Activated CD8-positive, alpha-beta T cell treated with anti-CD3 and anti-CD28 coated beads for 36 hours (primary cell): ENCODE results near the gene NMS. TPM values are rescaled to one million over a fixed set of nuclear protein-coding genes. Genes with fewer than 3 reads are reported as not detected.
"Not testable (repeated sequence)": the region's sequence is repeated elsewhere in the genome, so short reads cannot be mapped to it uniquely, and the experiment has no call there.

Source experiments
- ATAC-seq: fragments of 200-7000 bp; cut with Tn5 transposase; one replicate; pipeline ENCODE4 v1.10.0; 2021; ENCODE audit warnings: mild to moderate bottlenecking, moderate library complexity
- CTCF ChIA-PET: fragments of 350-600 bp; sonication (Branson Sonifier 250); formaldehyde crosslinking; loops from one replicate; lab custom pipeline; 2021; ENCODE audit warnings: antibody characterized with exemption; lab: Charles Lee
- POLR2A ChIA-PET: fragments of 350-600 bp; sonication (Branson Sonifier 250); formaldehyde crosslinking; loops from one replicate; lab custom pipeline; 2021; ENCODE audit warnings: antibody characterized with exemption; lab: Charles Lee
- DNase-seq: peaks from one replicate; pipeline ENCODE4 v3.0.0-alpha.2; 2020
- H3K27ac Mint-ChIP-seq: one replicate; pipeline ENCODE4 v1.8.0; 2021; ENCODE audit warnings: mild to moderate bottlenecking, mixed read lengths
- H3K27me3 Mint-ChIP-seq: one replicate; pipeline ENCODE4 v1.8.0; 2021; ENCODE audit warnings: mixed read lengths
- H3K36me3 Mint-ChIP-seq: one replicate; pipeline ENCODE4 v1.8.0; 2021; ENCODE audit warnings: low read depth, mixed read lengths
- H3K4me1 Mint-ChIP-seq: one replicate; pipeline ENCODE4 v1.8.0; 2021; ENCODE audit warnings: low read depth, mixed read lengths
- H3K4me3 Mint-ChIP-seq: one replicate; pipeline ENCODE4 v1.8.0; 2021; ENCODE audit warnings: mild to moderate bottlenecking, moderate library complexity, mixed read lengths
- H3K9me3 Mint-ChIP-seq: one replicate; pipeline ENCODE4 v1.8.0; 2021; ENCODE audit warnings: mixed read lengths
- CTCF ChIP-seq: fragments of 200-600 bp; IDR thresholded peaks from one replicate; pipeline ENCODE4 v1.8.0; 2022; ENCODE audit warnings: antibody characterized with exemption, mild to moderate bottlenecking
- intact Hi-C: fragments of 100-400 bp; cut with micrococcal nuclease; formaldehyde crosslinking; loops from one replicate; pipeline ENCODE4 v1.10.0; 2022
- total RNA-seq, 2 experiments: library from RNA; stranded (reverse); gene quantifications; one replicate each; pipeline ENCODE4 v1.2.3, GENCODE V29; 2021

The NMS gene
- total RNA-seq, 2 experiments from 2014 or later, result not detected

DNA sequence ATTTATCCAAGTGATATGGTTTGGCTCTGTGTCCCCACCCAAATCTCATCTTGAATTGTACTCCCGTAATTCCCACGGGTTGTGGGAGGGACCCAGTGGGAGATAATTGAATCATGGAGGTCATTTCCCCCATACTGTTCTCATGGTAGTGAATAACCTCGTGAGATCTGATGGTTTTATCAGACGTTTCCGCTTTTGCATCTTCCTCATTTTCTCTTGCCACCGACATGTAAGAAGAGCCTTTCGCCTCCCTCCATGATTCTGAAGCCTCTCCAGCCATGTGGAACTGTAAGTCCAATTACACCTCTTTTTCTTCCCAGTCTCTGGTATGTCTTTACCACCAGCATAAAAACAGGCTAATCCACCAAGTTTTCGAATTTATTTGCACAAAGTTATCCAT is 32.5 kb upstream of the NMS start:
- TF ChIP-seq CTCF, result no peak
- no peak for ATAC-seq
- DNase-seq, result no peak
- Mint-ChIP-seq H3K4me1 (no peaks in the 10 kb centered on the region), H3K27me3 (peaks cover 7% of the 10 kb centered on the region), H3K27ac (no peak overlapping the region), H3K4me3 (no peak overlapping the region), H3K36me3 (no peaks in the 10 kb centered on the region), H3K9me3 (no peaks in the 10 kb centered on the region)
- ChIA-PET POLR2A (no interaction called here), CTCF (no interaction called here)
- intact Hi-C loops, result no loop called here

- Mint-ChIP-seq H3K9me3 (peaks cover 3% of the 10 kb centered on the region), H3K4me3 (no peak overlapping the region), H3K27me3 (no peaks in the 10 kb centered on the region), H3K27ac (no peak overlapping the region), H3K4me1 (no peaks in the 10 kb centered on the region), H3K36me3 (no peaks in the 10 kb centered on the region)
- intact Hi-C loops, result no loop called here
- CTCF ChIA-PET, result no interaction called here
- POLR2A ChIA-PET, result no interaction called here
- ATAC-seq (no peak), DNase-seq (no peak)
- TF ChIP-seq CTCF, result no peak
Measured at GRCh38 chr2:100446696-100447095, 23.6 kb upstream of the NMS start.

GRCh38 chr2:100451092-100451491 is 19.2 kb upstream of the NMS start:
- ChIA-PET CTCF (no interaction called here), POLR2A (no interaction called here)
- H3K4me3 Mint-ChIP-seq, result no peak overlapping the region
- DNase-seq (no peak), ATAC-seq (no peak)
- peaks cover 5% of the 10 kb centered on the region for H3K27me3 Mint-ChIP-seq
- intact Hi-C loops, result no loop called here
- H3K4me1 Mint-ChIP-seq, result no peaks in the 10 kb centered on the region
- no peaks in the 10 kb centered on the region for H3K36me3 Mint-ChIP-seq
- H3K9me3 Mint-ChIP-seq, result peaks cover 4% of the 10 kb centered on the region
- TF ChIP-seq CTCF, result no peak
- no peak overlapping the region for H3K27ac Mint-ChIP-seq

DNA sequence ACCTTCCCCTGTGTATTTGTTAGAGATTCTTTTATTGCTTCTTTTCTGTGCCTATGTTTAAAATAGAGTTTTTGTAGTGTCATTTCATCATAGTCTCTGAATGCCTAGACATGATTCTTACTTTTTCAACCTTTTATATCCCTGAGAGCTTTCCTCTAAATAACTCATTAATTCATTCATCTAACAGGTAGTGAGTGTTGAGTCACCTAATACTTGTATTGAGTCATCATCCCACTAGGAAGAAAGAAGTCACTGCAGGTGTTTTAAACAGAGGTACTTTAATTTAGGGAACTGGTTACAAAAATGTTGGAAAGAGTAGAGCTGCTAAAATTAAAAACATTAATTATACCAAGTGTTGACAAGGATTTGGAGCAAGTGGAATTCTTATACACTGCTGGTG is 18.5 kb upstream of the NMS start:
- Mint-ChIP-seq H3K9me3 (peaks cover 5% of the 10 kb centered on the region), H3K36me3 (no peaks in the 10 kb centered on the region), H3K27me3 (peaks cover 5% of the 10 kb centered on the region), H3K4me3 (no peak overlapping the region), H3K4me1 (no peaks in the 10 kb centered on the region), H3K27ac (no peak overlapping the region)
- TF ChIP-seq CTCF, result no peak
- no peak for ATAC-seq
- CTCF ChIA-PET, result interaction anchor here (1.2 kb wide), 1 partner anchor 10 kb away, joined by 3 read pairs; no protein-coding TSS in a partner anchor
- DNase-seq, result no peak
- POLR2A ChIA-PET, result no interaction called here
- intact Hi-C loops, result no loop called here

- no peak for ATAC-seq
- Mint-ChIP-seq H3K9me3 (peaks cover 8% of the 10 kb centered on the region), H3K4me1 (no peaks in the 10 kb centered on the region), H3K36me3 (no peaks in the 10 kb centered on the region), H3K27me3 (peaks cover 5% of the 10 kb centered on the region), H3K4me3 (no peak overlapping the region), H3K27ac (no peak overlapping the region)
- TF ChIP-seq CTCF, result no peak
- POLR2A ChIA-PET, result no interaction called here
- CTCF ChIA-PET, result no interaction called here
- no peak for DNase-seq
- intact Hi-C loops, result no loop called here
Measured at GRCh38 chr2:100453853-100454252, 16.4 kb upstream of the NMS start.

GRCh38 chr2:100456357-100456756 is 13.9 kb upstream of the NMS start:
- peaks cover 14% of the 10 kb centered on the region for H3K9me3 Mint-ChIP-seq
- POLR2A ChIA-PET, result not testable (repeated sequence)
- CTCF ChIA-PET, result interaction anchor here (1.4 kb wide), 1 partner anchor 27 kb away, joined by 3 read pairs; no protein-coding TSS in a partner anchor

More at GRCh38 chr2:100456357-100456756, 13.9 kb upstream of the NMS start:
- ATAC-seq, H3K27ac Mint-ChIP-seq, DNase-seq, H3K27me3 Mint-ChIP-seq, H3K36me3 Mint-ChIP-seq, H3K4me3 Mint-ChIP-seq, intact Hi-C loops, H3K4me1 Mint-ChIP-seq: not testable (repeated sequence)
